ENCODE results near the gene HDGF.

The HDGF gene

GRCh38 chr1:156751451-156751756, at the start of gene HDGF:
Gene HDGF, minus strand, starts transcription at chr1:156751675. Its CDS starts 246 bp downstream, at chr1:156751429.
- H3K4me1 ChIP-seq (ENCODE audit: control insufficient read depth, insufficient read depth, low read length): peaks cover 42% of the 10 kb centered on the region
- H3K9me3 ChIP-seq (ENCODE audit: control insufficient read depth, insufficient read depth, low read depth, low read length): no peaks in the 10 kb centered on the region
- no peaks in the 10 kb centered on the region for H3K27me3 ChIP-seq (ENCODE audit: control insufficient read depth, insufficient read depth, low read length)
- peak within 1 kb of the TSS; percentile 88 for H3K27ac ChIP-seq (ENCODE audit: low read depth, low read length)
- H3K9ac ChIP-seq (ENCODE audit: low read length): peak within 1 kb of the TSS; percentile 97
- peak within 1 kb of the TSS; percentile 94 for H3K4me3 ChIP-seq (ENCODE audit: low read depth, low read length)
- no peaks in the 10 kb centered on the region for H3K36me3 ChIP-seq (ENCODE audit: control insufficient read depth, insufficient read depth, low read length)

- H3K36me3 ChIP-seq (ENCODE audit: control insufficient read depth, insufficient read depth, low read length): peaks cover 91% of the 10 kb centered on the region
- no peaks in the 10 kb centered on the region for H3K4me1 ChIP-seq (ENCODE audit: control insufficient read depth, insufficient read depth, low read length)
- no peak overlapping the region for H3K27ac ChIP-seq (ENCODE audit: low read depth, low read length)
- no peaks in the 10 kb centered on the region for H3K27me3 ChIP-seq (ENCODE audit: control insufficient read depth, insufficient read depth, low read length)
- no peak overlapping the region for H3K9ac ChIP-seq (ENCODE audit: low read length)
- H3K9me3 ChIP-seq (ENCODE audit: control insufficient read depth, insufficient read depth, low read depth, low read length): no peaks in the 10 kb centered on the region
- H3K4me3 ChIP-seq (ENCODE audit: low read depth, low read length): no peak overlapping the region
Observed at GRCh38 chr1:156797212-156797871, 45.9 kb upstream of the HDGF start.

- no peak overlapping the region for H3K4me3 ChIP-seq (ENCODE audit: low read depth, low read length)
- H3K27me3 ChIP-seq (ENCODE audit: control insufficient read depth, insufficient read depth, low read length): no peaks in the 10 kb centered on the region
- H3K9me3 ChIP-seq (ENCODE audit: control insufficient read depth, insufficient read depth, low read depth, low read length): no peaks in the 10 kb centered on the region
- no peak overlapping the region for H3K27ac ChIP-seq (ENCODE audit: low read depth, low read length)
- no peak overlapping the region for H3K9ac ChIP-seq (ENCODE audit: low read length)
- peaks cover 95% of the 10 kb centered on the region for H3K36me3 ChIP-seq (ENCODE audit: control insufficient read depth, insufficient read depth, low read length)
- no peaks in the 10 kb centered on the region for H3K4me1 ChIP-seq (ENCODE audit: control insufficient read depth, insufficient read depth, low read length)
Observed at GRCh38 chr1:156796340-156797097, 45.0 kb upstream of the HDGF start.

GRCh38 chr1:156795787-156796186, 44.3 kb upstream of the HDGF start:
- H3K9ac ChIP-seq (ENCODE audit: low read length): no peak overlapping the region
- H3K4me3 ChIP-seq (ENCODE audit: low read depth, low read length): no peak overlapping the region
- H3K27ac ChIP-seq (ENCODE audit: low read depth, low read length): no peak overlapping the region
- H3K36me3 ChIP-seq (ENCODE audit: control insufficient read depth, insufficient read depth, low read length): peaks cover 96% of the 10 kb centered on the region
- no peaks in the 10 kb centered on the region for H3K9me3 ChIP-seq (ENCODE audit: control insufficient read depth, insufficient read depth, low read depth, low read length)
- H3K27me3 ChIP-seq (ENCODE audit: control insufficient read depth, insufficient read depth, low read length): no peaks in the 10 kb centered on the region
- no peaks in the 10 kb centered on the region for H3K4me1 ChIP-seq (ENCODE audit: control insufficient read depth, insufficient read depth, low read length)

GRCh38 chr1:156795374-156795733, 43.9 kb upstream of the HDGF start:
- no peaks in the 10 kb centered on the region for H3K27me3 ChIP-seq (ENCODE audit: control insufficient read depth, insufficient read depth, low read length)
- no peak overlapping the region for H3K9ac ChIP-seq (ENCODE audit: low read length)
- peaks cover 93% of the 10 kb centered on the region for H3K36me3 ChIP-seq (ENCODE audit: control insufficient read depth, insufficient read depth, low read length)
- no peaks in the 10 kb centered on the region for H3K4me1 ChIP-seq (ENCODE audit: control insufficient read depth, insufficient read depth, low read length)
- no peak overlapping the region for H3K4me3 ChIP-seq (ENCODE audit: low read depth, low read length)
- H3K27ac ChIP-seq (ENCODE audit: low read depth, low read length): no peak overlapping the region
- no peaks in the 10 kb centered on the region for H3K9me3 ChIP-seq (ENCODE audit: control insufficient read depth, insufficient read depth, low read depth, low read length)

GRCh38 chr1:156794506-156795373, 43.3 kb upstream of the HDGF start:
- Histone ChIP-seq H3K9ac (ENCODE audit: low read length) (no peak overlapping the region), H3K9me3 (ENCODE audit: control insufficient read depth, insufficient read depth, low read depth, low read length) (no peaks in the 10 kb centered on the region), H3K27me3 (ENCODE audit: control insufficient read depth, insufficient read depth, low read length) (no peaks in the 10 kb centered on the region), H3K4me1 (ENCODE audit: control insufficient read depth, insufficient read depth, low read length) (no peaks in the 10 kb centered on the region), H3K27ac (ENCODE audit: low read depth, low read length) (no peak overlapping the region), H3K36me3 (ENCODE audit: control insufficient read depth, insufficient read depth, low read length) (peaks cover 89% of the 10 kb centered on the region), H3K4me3 (ENCODE audit: low read depth, low read length) (no peak overlapping the region)

- Histone ChIP-seq H3K36me3 (ENCODE audit: control insufficient read depth, insufficient read depth, low read length) (peaks cover 77% of the 10 kb centered on the region), H3K27ac (ENCODE audit: low read depth, low read length) (no peak overlapping the region), H3K9me3 (ENCODE audit: control insufficient read depth, insufficient read depth, low read depth, low read length) (no peaks in the 10 kb centered on the region), H3K4me1 (ENCODE audit: control insufficient read depth, insufficient read depth, low read length) (no peaks in the 10 kb centered on the region), H3K9ac (ENCODE audit: low read length) (no peak overlapping the region), H3K27me3 (ENCODE audit: control insufficient read depth, insufficient read depth, low read length) (no peaks in the 10 kb centered on the region), H3K4me3 (ENCODE audit: low read depth, low read length) (no peak overlapping the region)
Observed at GRCh38 chr1:156789621-156790318, 38.3 kb upstream of the HDGF start.

- Histone ChIP-seq H3K27ac (ENCODE audit: low read depth, low read length) (no peak overlapping the region), H3K27me3 (ENCODE audit: control insufficient read depth, insufficient read depth, low read length) (no peaks in the 10 kb centered on the region), H3K36me3 (ENCODE audit: control insufficient read depth, insufficient read depth, low read length) (peaks cover 72% of the 10 kb centered on the region), H3K9ac (ENCODE audit: low read length) (no peak overlapping the region), H3K9me3 (ENCODE audit: control insufficient read depth, insufficient read depth, low read depth, low read length) (no peaks in the 10 kb centered on the region), H3K4me1 (ENCODE audit: control insufficient read depth, insufficient read depth, low read length) (no peaks in the 10 kb centered on the region), H3K4me3 (ENCODE audit: low read depth, low read length) (no peak overlapping the region)
Observed at GRCh38 chr1:156788136-156788535, 36.7 kb upstream of the HDGF start.

- H3K4me1 ChIP-seq (ENCODE audit: control insufficient read depth, insufficient read depth, low read length): no peaks in the 10 kb centered on the region
- peaks cover 72% of the 10 kb centered on the region for H3K36me3 ChIP-seq (ENCODE audit: control insufficient read depth, insufficient read depth, low read length)
- H3K9me3 ChIP-seq (ENCODE audit: control insufficient read depth, insufficient read depth, low read depth, low read length): no peaks in the 10 kb centered on the region
- H3K27me3 ChIP-seq (ENCODE audit: control insufficient read depth, insufficient read depth, low read length): no peaks in the 10 kb centered on the region
- no peak overlapping the region for H3K9ac ChIP-seq (ENCODE audit: low read length)
- no peak overlapping the region for H3K27ac ChIP-seq (ENCODE audit: low read depth, low read length)
- no peak overlapping the region for H3K4me3 ChIP-seq (ENCODE audit: low read depth, low read length)
Observed at GRCh38 chr1:156786640-156787039, 35.2 kb upstream of the HDGF start.

- Histone ChIP-seq H3K4me1 (ENCODE audit: control insufficient read depth, insufficient read depth, low read length) (no peaks in the 10 kb centered on the region), H3K27me3 (ENCODE audit: control insufficient read depth, insufficient read depth, low read length) (no peaks in the 10 kb centered on the region), H3K27ac (ENCODE audit: low read depth, low read length) (no peak overlapping the region), H3K9me3 (ENCODE audit: control insufficient read depth, insufficient read depth, low read depth, low read length) (no peaks in the 10 kb centered on the region), H3K9ac (ENCODE audit: low read length) (no peak overlapping the region), H3K4me3 (ENCODE audit: low read depth, low read length) (no peak overlapping the region), H3K36me3 (ENCODE audit: control insufficient read depth, insufficient read depth, low read length) (peaks cover 66% of the 10 kb centered on the region)
Observed at GRCh38 chr1:156785458-156785857, 34.0 kb upstream of the HDGF start.

All from HUES6 (cell line).